SK-N-SH (cell line): ENCODE results near the gene SNRNP25. TPM values are rescaled to one million over a fixed set of nuclear protein-coding genes. Genes with fewer than 3 reads are reported as not detected.

Source experiments
- CTCF ChIA-PET: fragments of 300-600, 350-600 bp; formaldehyde crosslinking; extraction: SDS; loops from one replicate; lab custom pipeline; 2021; lab: Yijun Ruan, JAX
- POLR2A ChIA-PET: fragments of 350-600 bp; sonication (Branson Sonifier 250); formaldehyde crosslinking; extraction: SDS; loops from one replicate; lab custom pipeline; 2020; ENCODE audit warnings: antibody characterized with exemption, inconsistent platforms; lab: Yijun Ruan, JAX
- DNase-seq: peaks from one replicate; pipeline ENCODE4 v3.0.0; 2012
- H2AFZ ChIP-seq: fragments of 200-600 bp; sonication (generic); 2 replicates; pipeline ENCODE4 v1.8.1; 2016; ENCODE audit warnings: antibody characterized with exemption, mild to moderate bottlenecking, low read depth
- H3F3A ChIP-seq: fragments of 200-600 bp; sonication (generic); replicated peaks from 2 replicates; pipeline ENCODE3; 2016; ENCODE audit warnings: antibody characterized with exemption, mild to moderate bottlenecking; ENCODE audit not compliant: insufficient read depth
- H3K27ac ChIP-seq, 2 experiments: fragments of 200-500 bp in 1 of 2; fragments of 200-600 bp in 1 of 2; sonication (Bioruptor generic) in 1 of 2; sonication (generic), shearing (Covaris generic) in 1 of 2; 2 replicates each; pipeline versions ENCODE4 v1.5.1 to v1.6.1; 2014 to 2016; ENCODE audit warnings: low read depth in 2 of 2, inconsistent platforms in 1 of 2, low read length in 1 of 2, mild to moderate bottlenecking in 1 of 2, mixed read lengths in 1 of 2
- H3K27me3 ChIP-seq: fragments of 200-600 bp; sonication (generic), shearing (Covaris generic); 2 replicates; pipeline ENCODE4 v1.6.1; 2016; ENCODE audit warnings: mixed run types; ENCODE audit not compliant: insufficient read depth
- H3K36me3 ChIP-seq, 2 experiments: fragments of 200-500 bp in 1 of 2; fragments of 200-600 bp in 1 of 2; sonication (Bioruptor generic) in 1 of 2; sonication (generic) in 1 of 2; replicated peaks in 1 of 2; 2 replicates each; pipeline versions ENCODE3 to v1.5.1; 2014 to 2016; ENCODE audit warnings: low read length in 1 of 2, mild to moderate bottlenecking in 1 of 2; ENCODE audit not compliant: insufficient read depth in 2 of 2, control insufficient read depth in 1 of 2
- H3K4me1 ChIP-seq, 2 experiments: fragments of 200-500 bp in 1 of 2; fragments of 200-600 bp in 1 of 2; sonication (Bioruptor generic) in 1 of 2; sonication (generic), shearing (Covaris generic) in 1 of 2; 2 replicates each; pipeline versions ENCODE4 v1.5.1 to v1.6.1; 2014 to 2016; ENCODE audit warnings: low read depth in 1 of 2, low read length in 1 of 2, mixed run types in 1 of 2; ENCODE audit not compliant: insufficient read depth in 2 of 2, control insufficient read depth in 1 of 2
- H3K4me2 ChIP-seq: fragments of 200-600 bp; sonication (generic), shearing (Covaris generic); 2 replicates; pipeline ENCODE4 v1.6.1; 2017; ENCODE audit warnings: mixed run types
- H3K4me3 ChIP-seq, 2 experiments: fragments of 200-500 bp in 1 of 2; fragments of 200-600 bp in 1 of 2; sonication (Bioruptor generic) in 1 of 2; sonication (generic), shearing (Covaris generic) in 1 of 2; 2 replicates each; pipeline versions ENCODE4 v1.5.1 to v1.8.1; 2014 to 2016; ENCODE audit warnings: low read depth in 2 of 2, inconsistent platforms in 1 of 2, low read length in 1 of 2, mild to moderate bottlenecking in 1 of 2, mixed read lengths in 1 of 2, moderate library complexity in 1 of 2
- H3K79me2 ChIP-seq: fragments of 200-600 bp; sonication (generic); 2 replicates; pipeline ENCODE4 v1.8.1; 2017; ENCODE audit warnings: mild to moderate bottlenecking; ENCODE audit not compliant: insufficient read depth
- H3K9ac ChIP-seq: fragments of 200-600 bp; sonication (generic); 2 replicates; pipeline ENCODE4 v1.6.1; 2017; ENCODE audit warnings: mixed run types
- H3K9me2 ChIP-seq: fragments of 200-600 bp; sonication (generic); 2 replicates; pipeline ENCODE4 v1.6.1; 2017; ENCODE audit warnings: mixed run types
- H3K9me3 ChIP-seq: fragments of 200-600 bp; sonication (generic); 2 replicates; pipeline ENCODE4 v1.6.1; 2017; ENCODE audit warnings: mixed run types, mild to moderate bottlenecking, moderate library complexity
- H4K20me1 ChIP-seq: fragments of 200-600 bp; sonication (generic); 2 replicates; pipeline ENCODE4 v1.6.1; 2017; ENCODE audit warnings: mild to moderate bottlenecking, mixed run types; ENCODE audit not compliant: insufficient read depth
- CHD2 ChIP-seq: fragments of 150-350 bp; IDR thresholded peaks from 2 replicates; pipeline ENCODE4 v1.6.1; 2018; ENCODE audit warnings: low read length; ENCODE audit not compliant: partially characterized antibody
- ELF1 ChIP-seq: IDR thresholded peaks from 2 replicates; pipeline ENCODE4 v1.4.0; 2012
- EZH2phosphoT487 ChIP-seq: fragments of 200-600 bp; sonication (generic); IDR thresholded peaks from 2 replicates; pipeline ENCODE4 v1.6.1; 2017; ENCODE audit warnings: low read depth, mixed run types, mild to moderate bottlenecking, antibody characterized with exemption, moderate library complexity, borderline replicate concordance
- FOXJ3 ChIP-seq: sonication (generic); formaldehyde crosslinking; IDR thresholded peaks from 2 replicates; pipeline ENCODE4 v1.5.1; 2020; ENCODE audit warnings: mild to moderate bottlenecking, missing genetic modification reagents
- GABPA ChIP-seq: IDR thresholded peaks from 2 replicates; pipeline ENCODE4 v1.4.0; 2012; ENCODE audit warnings: low read depth, mild to moderate bottlenecking
- MEF2A ChIP-seq: IDR thresholded peaks from 2 replicates; pipeline ENCODE4 v1.4.0; 2012; ENCODE audit warnings: low read depth, borderline replicate concordance
- MXI1 ChIP-seq: IDR thresholded peaks from 2 replicates; pipeline ENCODE4 v1.6.1; 2012; ENCODE audit warnings: mild to moderate bottlenecking, low read depth, low read length, improper control_type of control experiment
- NFIC ChIP-seq: IDR thresholded peaks from 2 replicates; pipeline ENCODE4 v1.4.0; 2012; ENCODE audit warnings: borderline replicate concordance
- RCOR1 ChIP-seq: fragments of 150-350 bp; IDR thresholded peaks from 2 replicates; pipeline ENCODE4 v1.6.1; 2017; ENCODE audit warnings: antibody characterized with exemption, low read length
- TAF1 ChIP-seq: IDR thresholded peaks from 2 replicates; pipeline ENCODE4 v1.6.1; 2012; ENCODE audit warnings: low read depth, mild to moderate bottlenecking, low read length, moderate library complexity, borderline replicate concordance
- TEAD4 ChIP-seq: IDR thresholded peaks from 2 replicates; pipeline ENCODE4 v1.4.0; 2012; ENCODE audit warnings: mild to moderate bottlenecking, borderline replicate concordance; ENCODE audit not compliant: insufficient read depth
- ZBTB33 ChIP-seq: IDR thresholded peaks from 2 replicates; pipeline ENCODE4 v1.4.0; 2012; ENCODE audit warnings: low read depth, borderline replicate concordance
- whole genome bisulfite sequencing: methylation state at CpG from one replicate; pipeline ENCODE4 v1.1.6; 2017; ENCODE audit warnings: low lambda C conversion rate; 5-methylcytosine and 5-hydroxymethylcytosine counted together
- polyA plus RNA-seq, 3 experiments: library from polyadenylated mRNA; depleted of rRNA; stranded (reverse); fragments of >200 nt; gene quantifications; 2 replicates each; pipeline ENCODE4 v1.2.3, GENCODE V29; 2012
- TF ChIP-seq, protein P1 (sequence below): fragments of 200-600 bp; sonication (generic); IDR thresholded peaks from 2 replicates; pipeline ENCODE4 v1.6.1; 2017; ENCODE audit warnings: antibody characterized with exemption, mild to moderate bottlenecking, moderate library complexity
- TF ChIP-seq, protein P2 (sequence below): fragments of 150-350 bp; IDR thresholded peaks from 2 replicates; pipeline ENCODE4 v1.6.1; 2016; ENCODE audit warnings: mild to moderate bottlenecking, low read depth, low read length
- TF ChIP-seq, protein P3 (sequence below): IDR thresholded peaks from 2 replicates; pipeline ENCODE4 v1.4.0; 2012; ENCODE audit warnings: low read depth
- TF ChIP-seq, protein P4 (sequence below): IDR thresholded peaks from 2 replicates; pipeline ENCODE4 v1.6.1; 2012; ENCODE audit warnings: mild to moderate bottlenecking, low read depth, low read length, moderate library complexity
- TF ChIP-seq, protein P5 (sequence below): IDR thresholded peaks from 2 replicates; pipeline ENCODE4; 2012

Gene SNRNP25
- polyA plus RNA-seq, 1 of the 3 experiments (the other 2 are of a cell fraction) = 73.4 TPM

DNA sequence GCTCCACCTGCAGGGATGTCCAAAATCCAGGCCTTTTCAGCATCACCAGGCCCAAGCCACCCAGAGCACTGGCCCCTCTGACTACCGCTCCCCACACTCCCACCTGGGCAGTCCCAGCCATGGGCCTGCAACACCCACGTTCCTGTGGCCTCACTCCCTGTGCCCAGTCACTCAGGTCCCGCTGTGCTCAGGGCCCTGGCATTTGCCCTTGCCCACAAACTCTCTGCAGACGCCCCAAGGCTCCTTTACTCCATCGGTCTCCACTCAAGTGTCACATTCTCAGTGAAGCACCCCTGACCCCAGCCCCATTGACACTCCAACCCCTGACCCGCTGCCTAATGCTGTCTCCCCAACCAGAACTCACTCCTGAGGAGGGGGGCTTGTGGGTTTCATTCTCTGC, 48.0 kb downstream of the SNRNP25 start:
- H3K9ac ChIP-seq = no peak overlapping the region
- H3K4me2 ChIP-seq = no peak overlapping the region
- no peak for TF ChIP-seq ELF1
- no peak for TF ChIP-seq ZBTB33
- TF ChIP-seq, protein P1, sequence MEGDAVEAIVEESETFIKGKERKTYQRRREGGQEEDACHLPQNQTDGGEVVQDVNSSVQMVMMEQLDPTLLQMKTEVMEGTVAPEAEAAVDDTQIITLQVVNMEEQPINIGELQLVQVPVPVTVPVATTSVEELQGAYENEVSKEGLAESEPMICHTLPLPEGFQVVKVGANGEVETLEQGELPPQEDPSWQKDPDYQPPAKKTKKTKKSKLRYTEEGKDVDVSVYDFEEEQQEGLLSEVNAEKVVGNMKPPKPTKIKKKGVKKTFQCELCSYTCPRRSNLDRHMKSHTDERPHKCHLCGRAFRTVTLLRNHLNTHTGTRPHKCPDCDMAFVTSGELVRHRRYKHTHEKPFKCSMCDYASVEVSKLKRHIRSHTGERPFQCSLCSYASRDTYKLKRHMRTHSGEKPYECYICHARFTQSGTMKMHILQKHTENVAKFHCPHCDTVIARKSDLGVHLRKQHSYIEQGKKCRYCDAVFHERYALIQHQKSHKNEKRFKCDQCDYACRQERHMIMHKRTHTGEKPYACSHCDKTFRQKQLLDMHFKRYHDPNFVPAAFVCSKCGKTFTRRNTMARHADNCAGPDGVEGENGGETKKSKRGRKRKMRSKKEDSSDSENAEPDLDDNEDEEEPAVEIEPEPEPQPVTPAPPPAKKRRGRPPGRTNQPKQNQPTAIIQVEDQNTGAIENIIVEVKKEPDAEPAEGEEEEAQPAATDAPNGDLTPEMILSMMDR = no peak
- no peak for TF ChIP-seq RCOR1
- TF ChIP-seq, protein P2, sequence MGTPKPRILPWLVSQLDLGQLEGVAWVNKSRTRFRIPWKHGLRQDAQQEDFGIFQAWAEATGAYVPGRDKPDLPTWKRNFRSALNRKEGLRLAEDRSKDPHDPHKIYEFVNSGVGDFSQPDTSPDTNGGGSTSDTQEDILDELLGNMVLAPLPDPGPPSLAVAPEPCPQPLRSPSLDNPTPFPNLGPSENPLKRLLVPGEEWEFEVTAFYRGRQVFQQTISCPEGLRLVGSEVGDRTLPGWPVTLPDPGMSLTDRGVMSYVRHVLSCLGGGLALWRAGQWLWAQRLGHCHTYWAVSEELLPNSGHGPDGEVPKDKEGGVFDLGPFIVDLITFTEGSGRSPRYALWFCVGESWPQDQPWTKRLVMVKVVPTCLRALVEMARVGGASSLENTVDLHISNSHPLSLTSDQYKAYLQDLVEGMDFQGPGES = no peak
- TF ChIP-seq MXI1 = no peak
- TF ChIP-seq GABPA = no peak
- TF ChIP-seq, protein P3, sequence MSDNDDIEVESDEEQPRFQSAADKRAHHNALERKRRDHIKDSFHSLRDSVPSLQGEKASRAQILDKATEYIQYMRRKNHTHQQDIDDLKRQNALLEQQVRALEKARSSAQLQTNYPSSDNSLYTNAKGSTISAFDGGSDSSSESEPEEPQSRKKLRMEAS = no peak
- TF ChIP-seq, protein P4, sequence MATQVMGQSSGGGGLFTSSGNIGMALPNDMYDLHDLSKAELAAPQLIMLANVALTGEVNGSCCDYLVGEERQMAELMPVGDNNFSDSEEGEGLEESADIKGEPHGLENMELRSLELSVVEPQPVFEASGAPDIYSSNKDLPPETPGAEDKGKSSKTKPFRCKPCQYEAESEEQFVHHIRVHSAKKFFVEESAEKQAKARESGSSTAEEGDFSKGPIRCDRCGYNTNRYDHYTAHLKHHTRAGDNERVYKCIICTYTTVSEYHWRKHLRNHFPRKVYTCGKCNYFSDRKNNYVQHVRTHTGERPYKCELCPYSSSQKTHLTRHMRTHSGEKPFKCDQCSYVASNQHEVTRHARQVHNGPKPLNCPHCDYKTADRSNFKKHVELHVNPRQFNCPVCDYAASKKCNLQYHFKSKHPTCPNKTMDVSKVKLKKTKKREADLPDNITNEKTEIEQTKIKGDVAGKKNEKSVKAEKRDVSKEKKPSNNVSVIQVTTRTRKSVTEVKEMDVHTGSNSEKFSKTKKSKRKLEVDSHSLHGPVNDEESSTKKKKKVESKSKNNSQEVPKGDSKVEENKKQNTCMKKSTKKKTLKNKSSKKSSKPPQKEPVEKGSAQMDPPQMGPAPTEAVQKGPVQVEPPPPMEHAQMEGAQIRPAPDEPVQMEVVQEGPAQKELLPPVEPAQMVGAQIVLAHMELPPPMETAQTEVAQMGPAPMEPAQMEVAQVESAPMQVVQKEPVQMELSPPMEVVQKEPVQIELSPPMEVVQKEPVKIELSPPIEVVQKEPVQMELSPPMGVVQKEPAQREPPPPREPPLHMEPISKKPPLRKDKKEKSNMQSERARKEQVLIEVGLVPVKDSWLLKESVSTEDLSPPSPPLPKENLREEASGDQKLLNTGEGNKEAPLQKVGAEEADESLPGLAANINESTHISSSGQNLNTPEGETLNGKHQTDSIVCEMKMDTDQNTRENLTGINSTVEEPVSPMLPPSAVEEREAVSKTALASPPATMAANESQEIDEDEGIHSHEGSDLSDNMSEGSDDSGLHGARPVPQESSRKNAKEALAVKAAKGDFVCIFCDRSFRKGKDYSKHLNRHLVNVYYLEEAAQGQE = no peak
- no peak for TF ChIP-seq TEAD4
- TF ChIP-seq FOXJ3 (CRISPR knock-in tag) = no peak
- TF ChIP-seq, protein P5, sequence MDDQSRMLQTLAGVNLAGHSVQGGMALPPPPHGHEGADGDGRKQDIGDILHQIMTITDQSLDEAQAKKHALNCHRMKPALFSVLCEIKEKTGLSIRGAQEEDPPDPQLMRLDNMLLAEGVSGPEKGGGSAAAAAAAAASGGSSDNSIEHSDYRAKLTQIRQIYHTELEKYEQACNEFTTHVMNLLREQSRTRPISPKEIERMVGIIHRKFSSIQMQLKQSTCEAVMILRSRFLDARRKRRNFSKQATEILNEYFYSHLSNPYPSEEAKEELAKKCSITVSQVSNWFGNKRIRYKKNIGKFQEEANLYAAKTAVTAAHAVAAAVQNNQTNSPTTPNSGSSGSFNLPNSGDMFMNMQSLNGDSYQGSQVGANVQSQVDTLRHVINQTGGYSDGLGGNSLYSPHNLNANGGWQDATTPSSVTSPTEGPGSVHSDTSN = no peak
- no peak for TF ChIP-seq CHD2
- TF ChIP-seq MEF2A = no peak
- TF ChIP-seq EZH2phosphoT487 = no peak
- no peak for TF ChIP-seq TAF1
- no peak for TF ChIP-seq NFIC
- H3K9me3 ChIP-seq = no peaks in the 10 kb centered on the region
- H4K20me1 ChIP-seq = peaks cover 3% of the 10 kb centered on the region; the same call in 1 of the 2 replicates
- no peak overlapping the region for H2AFZ ChIP-seq
- H3K79me2 ChIP-seq = no peaks in the 10 kb centered on the region
- H3K36me3 ChIP-seq = peaks cover 0 to 4% of the 10 kb centered on the region in 2 experiments
- peaks cover 7% of the 10 kb centered on the region for H3F3A ChIP-seq
- ChIA-PET POLR2A (no interaction called here), CTCF (interaction anchor here (1.2 to 27.8 kb wide), 3 partner anchors 36 to 261 kb away, joined by 7 to 793 read pairs (median 120); partner anchors contain the start of genes HBQ1 and RHBDF1)
- H3K4me1 ChIP-seq = no peaks in the 10 kb centered on the region
- H3K27me3 ChIP-seq = no peaks in the 10 kb centered on the region
- H3K9me2 ChIP-seq = no peaks in the 10 kb centered on the region
- H3K27ac ChIP-seq = no peak overlapping the region
- no peak for DNase-seq
- WGBS = 93% methylated on average over 6 of the region's 6 CpGs
- H3K4me3 ChIP-seq = no peak overlapping the region
